CD14-positive monocyte (primary cell): ENCODE measurements around the gene DNAJC1. TPM values are rescaled to one million over a fixed set of nuclear protein-coding genes. Genes with fewer than 3 reads are reported as not detected.

Experiments
- DNase-seq, 3 donors: peaks; one replicate each; pipeline ENCODE4 v3.0.0-alpha.2; 2011 to 2022
- H2AFZ ChIP-seq: 2 replicates; pipeline ENCODE4 v1.6.0; 2012; ENCODE audit warnings: mild to moderate bottlenecking, low read depth, low read length, inconsistent platforms; ENCODE audit not compliant: insufficient read depth, poor library complexity, severe bottlenecking
- H3K27ac ChIP-seq, 2 donors: 1 replicate in 1 of 2; 2 replicates in 1 of 2; pipeline ENCODE4 v1.5.1; 2012 to 2013; ENCODE audit warnings: low read length in 2 of 2, control low read depth in 1 of 2, inconsistent platforms in 1 of 2, low read depth in 1 of 2, mild to moderate bottlenecking in 1 of 2
- H3K27me3 ChIP-seq, 2 donors: one replicate each; pipeline versions ENCODE4 v1.6.0 to v1.6.1; 2011 to 2013; ENCODE audit warnings: low read length in 2 of 2; ENCODE audit not compliant: control insufficient read depth in 2 of 2, insufficient read depth in 2 of 2
- H3K36me3 ChIP-seq, 2 donors: replicated peaks in 1 of 2; 1 replicate in 1 of 2; 2 replicates in 1 of 2; pipeline versions ENCODE4 v1.5.1 to v1.6.1; 2012 to 2013; ENCODE audit warnings: low read length in 2 of 2, control low read depth in 1 of 2, inconsistent platforms in 1 of 2, mild to moderate bottlenecking in 1 of 2; ENCODE audit not compliant: insufficient read depth in 2 of 2, control insufficient read depth in 1 of 2
- H3K4me1 ChIP-seq, 2 donors: 1 replicate in 1 of 2; 2 replicates in 1 of 2; pipeline versions ENCODE4 v1.5.1 to v1.6.1; 2012 to 2013; ENCODE audit warnings: low read length in 2 of 2, control low read depth in 1 of 2, inconsistent platforms in 1 of 2, mild to moderate bottlenecking in 1 of 2, moderate library complexity in 1 of 2; ENCODE audit not compliant: insufficient read depth in 2 of 2, control insufficient read depth in 1 of 2
- H3K4me2 ChIP-seq: replicated peaks from 2 replicates; pipeline ENCODE3; 2012; ENCODE audit warnings: low read length, moderate library complexity, mild to moderate bottlenecking; ENCODE audit not compliant: poor library complexity, severe bottlenecking; ENCODE audit errors: extremely low read depth
- H3K4me3 ChIP-seq, 3 experiments: fragments of 200-600 bp in 1 of 3; sonication (generic) in 1 of 3; replicated peaks in 1 of 3; 1 replicate in 2 of 3; 2 replicates in 1 of 3; pipeline ENCODE4 v1.5.1; 2011 to 2013; ENCODE audit warnings: low read length in 3 of 3, mild to moderate bottlenecking in 3 of 3, control low read depth in 2 of 3, low read depth in 2 of 3, inconsistent platforms in 1 of 3, moderate library complexity in 1 of 3
- H3K79me2 ChIP-seq: 2 replicates; pipeline ENCODE4 v1.6.0; 2012; ENCODE audit warnings: mild to moderate bottlenecking, control low read depth, inconsistent platforms, low read length, moderate library complexity; ENCODE audit not compliant: insufficient read depth
- H3K9ac ChIP-seq: 2 replicates; pipeline ENCODE4 v1.6.0; 2017; ENCODE audit warnings: low read length, mild to moderate bottlenecking; ENCODE audit not compliant: insufficient read depth, poor library complexity, severe bottlenecking
- H3K9me3 ChIP-seq, 2 donors: replicated peaks in 1 of 2; 1 replicate in 1 of 2; 2 replicates in 1 of 2; pipeline versions ENCODE4 v1.5.1 to v1.6.1; 2012 to 2013; ENCODE audit warnings: low read length in 2 of 2, control low read depth in 1 of 2; ENCODE audit not compliant: control insufficient read depth in 1 of 2, insufficient read depth in 1 of 2
- H4K20me1 ChIP-seq: 2 replicates; pipeline ENCODE4 v1.6.0; 2012; ENCODE audit warnings: mild to moderate bottlenecking, low read length, control low read depth, moderate library complexity; ENCODE audit not compliant: insufficient read depth
- H3K27ac Mint-ChIP-seq, 7 donors: one replicate each; pipeline ENCODE4 v1.8.0; 2020; ENCODE audit warnings: mild to moderate bottlenecking in 7 of 7, mixed read lengths in 7 of 7, moderate library complexity in 6 of 7, inconsistent platforms in 2 of 7
- H3K27me3 Mint-ChIP-seq, 3 donors: one replicate each; pipeline ENCODE4 v1.8.0; 2021 to 2022; ENCODE audit warnings: low read depth in 3 of 3, mild to moderate bottlenecking in 3 of 3, mixed read lengths in 3 of 3, moderate library complexity in 3 of 3, inconsistent platforms in 1 of 3
- H3K36me3 Mint-ChIP-seq, 2 donors: one replicate each; pipeline ENCODE4 v1.8.0; 2020; ENCODE audit warnings: mixed read lengths in 2 of 2, inconsistent platforms in 1 of 2, mild to moderate bottlenecking in 1 of 2
- H3K4me1 Mint-ChIP-seq: one replicate; pipeline ENCODE4 v1.8.0; 2020; ENCODE audit warnings: mild to moderate bottlenecking, mixed read lengths
- H3K4me3 Mint-ChIP-seq, 2 donors: one replicate each; pipeline ENCODE4 v1.8.0; 2020; ENCODE audit warnings: mild to moderate bottlenecking in 2 of 2, mixed read lengths in 2 of 2, moderate library complexity in 1 of 2
- H3K9me3 Mint-ChIP-seq, 7 donors: one replicate each; pipeline ENCODE4 v1.8.0; 2020 to 2022; ENCODE audit warnings: mixed read lengths in 7 of 7, mild to moderate bottlenecking in 6 of 7, moderate library complexity in 6 of 7, inconsistent platforms in 2 of 7
- CTCF ChIP-seq: fragments of 200-600 bp; IDR thresholded peaks from one replicate; pipeline ENCODE4 v1.8.0; 2022; ENCODE audit warnings: antibody characterized with exemption, mild to moderate bottlenecking
- WGBS: methylation state at CpG from one replicate; pipeline ENCODE4 v1.1.5; 2013; ENCODE audit warnings: missing lambda C conversion rate; ENCODE audit not compliant: insufficient coverage; 5-methylcytosine and 5-hydroxymethylcytosine counted together
- intact Hi-C, 2 donors: fragments of 100-400 bp; cut with micrococcal nuclease; formaldehyde crosslinking; loops; one replicate each; pipeline versions ENCODE4 v1.15.0 to v1.15.1; 2023
- polyA plus RNA-seq, 3 donors: library from polyadenylated mRNA; depleted of rRNA in 1 of 3; unstranded in 2 of 3; stranded (reverse) in 1 of 3; fragments of 300-500 nt in 2 of 3; fragments of >200 nt in 1 of 3; fragmentation: Illumina TruSeq in 2 of 3; gene quantifications; 1 replicate in 2 of 3; 2 replicates in 1 of 3; pipeline ENCODE4 v1.2.3, GENCODE V29; 2012 to 2021

Gene DNAJC1
- polyA plus RNA-seq, 3 donors: 11.4 to 12.9 (median 12.5) TPM

- TF ChIP-seq CTCF: no peak
- Histone ChIP-seq H2AFZ (no peak overlapping the region), H3K4me1 (no peaks in the 10 kb centered on the region), H3K36me3 (no peaks in the 10 kb centered on the region), H4K20me1 (no peaks in the 10 kb centered on the region), H3K27ac (no peak overlapping the region), H3K27me3 (no peaks in the 10 kb centered on the region), H3K9me3 (peaks cover 3 to 15% of the 10 kb centered on the region in 2 donors), H3K9ac (no peak overlapping the region), H3K4me2 (no peak overlapping the region), H3K4me3 (no peak overlapping the region), H3K79me2 (no peaks in the 10 kb centered on the region)
- Mint-ChIP-seq H3K4me3 (no peak overlapping the region), H3K36me3 (peaks cover 15 to 17% of the 10 kb centered on the region in 2 donors), H3K9me3 (peaks cover 4 to 24% (median 12%) of the 10 kb centered on the region in 7 donors), H3K27ac (no peak overlapping the region), H3K27me3 (no peaks in the 10 kb centered on the region), H3K4me1 (peaks cover 2% of the 10 kb centered on the region)
- DNase-seq: no peak
- no CpG with 5 or more reads among the region's 1 CpG for WGBS
- intact Hi-C loops: no loop called here
Observed at GRCh38 chr10:21934307-21934706, 69.2 kb downstream of the DNAJC1 start.

- peaks cover 2% of the 10 kb centered on the region for H3K4me1 Mint-ChIP-seq
- Histone ChIP-seq H3K9ac (no peak overlapping the region), H3K36me3 (no peaks in the 10 kb centered on the region), H3K4me3 (no peak overlapping the region), H3K4me2 (no peak overlapping the region), H4K20me1 (no peaks in the 10 kb centered on the region), H3K27me3 (no peaks in the 10 kb centered on the region), H3K4me1 (no peaks in the 10 kb centered on the region), H3K27ac (no peak overlapping the region), H3K9me3 (no peaks in the 10 kb centered on the region), H3K79me2 (no peaks in the 10 kb centered on the region), H2AFZ (no peak overlapping the region)
- peaks cover 0 to 2% (median 0%) of the 10 kb centered on the region in 3 donors for H3K27me3 Mint-ChIP-seq
- no CpG with 5 or more reads among the region's 2 CpGs for WGBS
- H3K4me3 Mint-ChIP-seq: no peak overlapping the region
- no peak for DNase-seq
- peaks cover 2 to 3% of the 10 kb centered on the region in 2 donors for H3K36me3 Mint-ChIP-seq
- H3K27ac Mint-ChIP-seq: no peak overlapping the region
- TF ChIP-seq CTCF: no peak
- intact Hi-C loops: no loop called here
- H3K9me3 Mint-ChIP-seq: peaks cover 0 to 1% (median 0%) of the 10 kb centered on the region in 7 donors
Observed at GRCh38 chr10:21929070-21929469, 74.5 kb downstream of the DNAJC1 start.
